ENCODE results near the gene TGDS.

Gene TGDS

GRCh38 chr13:94579063-94579462, 16.9 kb downstream of the TGDS start:
- ChIA-PET CTCF (interaction anchor here (1.6 kb wide), 1 partner anchor 143 kb away, joined by 3 read pairs; no protein-coding TSS in a partner anchor), POLR2A (no interaction called here)
- no peak for TF ChIP-seq CTCF (IDR thresholded peaks at IDR 0.05; ENCODE audit: control extremely low read depth, extremely low read depth, low read depth, missing control alignments)
- DNase-seq (ENCODE audit: extremely low spot score): no peak

DNA sequence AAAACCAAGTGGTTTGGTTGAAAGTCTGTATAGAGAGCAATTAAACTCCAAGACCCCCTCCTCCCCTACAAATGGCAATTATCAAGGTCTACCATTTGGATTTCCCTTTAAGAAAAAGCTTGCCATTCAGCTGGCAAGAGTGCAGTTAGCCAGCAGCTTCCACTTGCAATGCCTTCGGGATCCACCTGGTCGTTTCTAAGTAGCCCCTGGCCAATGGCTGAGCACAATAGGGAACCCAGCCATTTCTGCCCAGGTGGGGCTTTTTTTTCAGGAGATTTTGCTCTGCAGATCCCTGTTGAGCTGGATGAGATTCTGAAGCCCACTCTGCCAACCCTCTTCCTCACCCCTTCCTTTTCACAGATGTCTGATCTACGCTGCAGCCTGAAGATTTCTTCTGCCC, 26.3 kb downstream of the TGDS start:
- CTCF ChIA-PET: interaction anchor here (0.7 to 1.5 kb wide), 3 partner anchors 9 to 48 kb away, joined by 3 to 10 read pairs (median 5); no protein-coding TSS in a partner anchor
- DNase-seq (ENCODE audit: extremely low spot score): no peak
- TF ChIP-seq CTCF (IDR thresholded peaks at IDR 0.05; ENCODE audit: control extremely low read depth, extremely low read depth, low read depth, missing control alignments): no peak
- POLR2A ChIA-PET: no interaction called here

DNA sequence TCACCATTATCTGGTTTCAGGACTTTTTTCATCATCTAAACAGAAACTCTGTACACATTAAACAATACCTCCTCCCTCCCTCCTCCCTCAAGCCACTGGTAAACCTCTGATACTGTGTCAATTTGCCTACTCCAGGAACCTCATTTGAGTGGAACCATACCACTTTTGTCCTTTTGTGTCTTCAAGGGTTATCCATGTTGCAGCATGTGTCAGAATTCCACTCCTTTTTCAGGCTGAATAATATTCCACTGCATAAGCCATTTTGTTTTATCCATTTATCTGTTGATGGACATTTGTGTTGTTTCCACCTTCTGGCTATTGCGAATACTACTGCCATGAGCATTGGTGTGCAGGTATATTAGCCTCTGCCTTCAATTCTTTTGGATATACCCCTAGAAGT, 27.5 kb downstream of the TGDS start:
- ChIA-PET CTCF (no interaction called here), POLR2A (no interaction called here)
- no peak for DNase-seq (ENCODE audit: extremely low spot score)
- no peak for TF ChIP-seq CTCF (IDR thresholded peaks at IDR 0.05; ENCODE audit: control extremely low read depth, extremely low read depth, low read depth, missing control alignments)

DNA sequence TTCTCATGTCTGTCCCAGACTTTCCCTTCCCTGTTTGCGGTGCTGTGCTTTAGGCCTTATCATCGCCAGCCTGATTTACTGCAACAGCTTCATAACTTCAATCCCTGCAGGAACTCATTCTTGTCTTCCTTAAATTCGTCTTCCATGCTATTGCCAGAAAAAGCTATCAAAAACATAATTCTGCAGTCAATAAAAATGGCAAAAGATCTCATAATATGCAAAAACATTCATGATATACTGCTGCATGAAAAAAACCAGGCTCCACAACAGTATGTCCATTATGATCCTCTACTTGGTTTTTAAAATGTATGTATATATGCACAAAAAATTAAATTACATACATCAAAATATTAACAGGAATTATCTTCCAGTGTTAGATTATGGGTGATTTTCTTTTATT, 28.4 kb downstream of the TGDS start:
- no peak for TF ChIP-seq CTCF (IDR thresholded peaks at IDR 0.05; ENCODE audit: control extremely low read depth, extremely low read depth, low read depth, missing control alignments)
- POLR2A ChIA-PET: no interaction called here
- DNase-seq (ENCODE audit: extremely low spot score): no peak
- CTCF ChIA-PET: interaction anchor here (0.7 to 1.4 kb wide), 3 partner anchors 14 to 24 kb away, joined by 3 to 4 read pairs (median 3); no protein-coding TSS in a partner anchor

DNA sequence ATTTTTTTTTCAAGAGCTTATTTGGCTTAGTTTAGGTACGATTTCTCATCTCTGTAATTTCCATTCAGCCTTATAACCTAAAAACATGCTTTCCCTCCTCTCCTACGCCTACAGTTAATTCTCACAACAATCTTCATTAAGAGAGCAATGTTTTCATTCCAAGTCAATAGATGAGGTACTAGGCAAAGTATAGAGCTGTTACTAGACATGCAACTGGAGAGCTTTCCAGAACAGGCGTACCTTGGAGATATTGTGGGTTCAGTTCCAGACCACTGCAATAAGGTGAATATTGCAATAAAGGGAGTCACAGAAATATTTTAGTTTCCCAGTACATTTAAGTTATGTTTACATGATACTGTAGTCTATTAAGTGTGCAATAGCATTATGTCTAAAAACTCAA, 34.8 kb downstream of the TGDS start:
- ChIA-PET POLR2A (no interaction called here), CTCF (interaction anchor here (1.3 to 1.7 kb wide), 3 partner anchors 8 to 11 kb away, joined by 3 to 10 read pairs (median 5); no protein-coding TSS in a partner anchor)

DNA sequence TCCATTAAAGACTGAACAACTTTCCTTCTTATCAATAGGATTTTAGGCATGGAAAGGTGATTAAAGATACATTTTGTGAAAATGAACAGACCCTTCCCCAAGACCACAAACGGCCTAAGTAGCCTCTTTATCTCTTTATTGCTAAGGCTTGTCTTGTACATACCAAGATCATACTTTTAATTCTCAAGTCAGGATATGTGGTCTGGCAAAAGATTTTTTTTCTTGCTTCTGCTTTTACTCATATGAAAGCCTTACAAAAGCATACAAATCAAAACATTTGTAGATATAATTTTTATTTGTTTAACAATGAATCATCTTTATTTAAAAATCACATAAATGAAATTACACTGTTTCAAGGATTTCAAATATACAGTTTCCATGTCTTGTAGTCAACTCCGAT, 35.8 kb downstream of the TGDS start:
- no peak for DNase-seq (ENCODE audit: extremely low spot score)
- ChIA-PET CTCF (interaction anchor here (1.3 to 1.7 kb wide), 3 partner anchors 7 to 10 kb away, joined by 3 to 10 read pairs (median 5); no protein-coding TSS in a partner anchor), POLR2A (no interaction called here)
- no peak for TF ChIP-seq CTCF (IDR thresholded peaks at IDR 0.05; ENCODE audit: control extremely low read depth, extremely low read depth, low read depth, missing control alignments)

More for the DNA sequence above, 34.8 kb downstream of the TGDS start:
- no peak for DNase-seq (ENCODE audit: extremely low spot score)
- TF ChIP-seq CTCF (IDR thresholded peaks at IDR 0.05; ENCODE audit: control extremely low read depth, extremely low read depth, low read depth, missing control alignments): no peak
